HG03565 (cell line): Measurements from ENCODE around the gene SS18.

Experiments used
- ATAC-seq: cut with Tn5 transposase; IDR thresholded peaks from one replicate; pipeline ENCODE4 v1.9.1; 2021; ENCODE audit warnings: mild to moderate bottlenecking, moderate library complexity; ENCODE audit not compliant: unreplicated experiment

Gene SS18

GRCh38 chr18:26003817-26004216 is 86.6 kb downstream of the SS18 start:
- ATAC-seq, result no peak

- no peak for ATAC-seq
These were observed 87.1 kb downstream of the SS18 start for GRCh38 chr18:26003356-26003755.

DNA sequence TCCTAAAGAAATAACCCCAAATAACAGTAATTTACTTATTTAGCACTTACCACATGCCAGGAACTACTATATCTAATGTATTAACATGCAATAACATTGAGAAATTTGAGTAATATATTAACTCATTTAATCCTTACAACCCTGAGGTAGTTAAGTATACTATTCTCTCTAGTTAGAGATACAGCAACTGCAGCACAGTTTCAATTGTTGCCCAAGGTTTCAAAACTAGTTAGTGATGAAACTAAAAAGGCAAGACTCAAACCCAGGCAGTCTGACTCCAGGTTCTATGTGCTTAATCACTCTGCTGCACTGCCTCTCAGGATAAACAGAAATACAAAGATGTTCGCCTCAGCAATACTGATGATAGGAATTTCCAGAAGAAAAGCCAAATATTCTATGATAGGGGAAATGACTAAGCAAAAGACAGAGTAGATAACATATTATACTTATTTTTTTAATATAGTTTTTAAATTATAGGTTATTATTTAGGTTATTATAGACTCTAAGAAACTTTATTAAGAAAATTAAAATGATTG is 88.0 kb downstream of the SS18 start:
- no peak for ATAC-seq

- no peak for ATAC-seq
These were observed 92.0 kb downstream of the SS18 start for GRCh38 chr18:25998461-25998860.

GRCh38 chr18:25992566-25992965 is 97.8 kb downstream of the SS18 start:
- no peak for ATAC-seq

GRCh38 chr18:25990473-25990872 is 99.9 kb downstream of the SS18 start:
- ATAC-seq, result no peak

DNA sequence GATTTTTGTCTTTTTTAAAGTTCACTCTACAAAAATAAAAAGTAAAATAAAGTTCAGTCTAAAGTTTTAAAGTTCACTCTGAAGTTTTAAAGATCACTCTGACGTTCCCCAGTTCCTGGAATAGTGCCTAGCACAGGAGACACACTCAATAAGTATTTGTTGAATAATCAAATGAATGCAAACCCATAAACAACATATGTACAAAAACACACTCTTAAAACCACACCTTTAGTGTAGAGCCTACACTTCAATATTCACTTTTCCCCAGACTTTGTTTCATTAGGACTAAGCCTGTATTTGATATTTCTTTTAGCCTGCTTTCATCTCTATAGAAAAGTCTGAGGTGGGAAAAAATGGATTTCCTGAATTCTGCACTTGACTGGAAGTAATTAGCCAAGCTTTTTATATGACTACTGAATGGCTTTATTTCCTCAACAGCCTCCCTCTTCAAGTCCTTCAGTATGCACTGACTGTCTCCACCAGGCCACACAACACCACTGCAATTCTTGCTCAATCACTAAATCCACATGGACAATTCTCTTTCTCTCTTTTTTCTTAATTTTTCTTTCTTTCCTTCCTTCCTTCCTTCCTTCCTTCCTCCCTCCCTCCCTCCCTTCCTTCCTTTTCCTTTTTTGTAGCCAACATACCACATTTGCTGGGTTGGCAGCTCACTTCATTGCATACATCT is 104.6 kb downstream of the SS18 start:
- ATAC-seq, result no peak

DNA sequence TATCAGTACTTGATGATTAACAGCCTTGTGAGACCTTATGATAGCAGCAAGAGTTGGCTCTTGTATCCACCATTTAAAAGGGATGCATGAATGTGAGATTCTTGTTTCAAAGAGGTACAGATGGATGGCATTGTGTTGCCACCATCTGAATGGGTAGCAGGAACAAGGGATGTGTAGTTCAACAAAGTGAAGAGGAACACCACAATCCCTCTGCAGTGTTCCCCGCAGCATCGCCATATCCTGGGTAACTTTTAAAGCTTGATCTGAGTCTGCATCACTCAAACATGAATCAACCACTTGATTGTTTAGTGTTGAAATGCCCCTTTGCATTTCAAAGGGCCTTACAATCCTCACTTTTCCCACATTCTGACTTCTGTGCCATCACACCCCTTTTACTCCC is 106.7 kb downstream of the SS18 start:
- ATAC-seq, result no peak

- no peak for ATAC-seq
These were observed 107.5 kb downstream of the SS18 start for GRCh38 chr18:25982961-25983360.

- no peak for ATAC-seq
These were observed 108.3 kb downstream of the SS18 start for GRCh38 chr18:25982153-25982552.

- no peak for ATAC-seq
These were observed 110.9 kb downstream of the SS18 start for GRCh38 chr18:25979369-25980040.

DNA sequence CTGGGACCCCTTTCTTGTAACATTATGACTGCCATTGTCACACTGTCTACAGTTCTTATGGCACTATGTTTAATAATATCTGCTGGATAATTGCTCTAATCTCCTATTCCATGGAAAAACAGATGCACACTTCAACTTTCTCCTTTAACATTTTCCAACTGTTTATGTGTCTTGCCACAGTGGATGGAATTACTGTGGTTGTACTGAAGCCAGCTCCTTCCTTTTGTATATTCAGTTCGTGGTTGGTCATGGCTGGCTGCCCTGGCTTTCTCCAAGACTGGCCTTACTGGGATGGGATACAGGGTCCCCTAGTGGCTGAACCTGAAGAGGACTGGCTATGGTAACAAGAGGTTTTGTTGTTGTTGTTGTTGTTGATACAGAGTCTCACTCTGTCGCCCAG is 113.9 kb downstream of the SS18 start:
- no peak for ATAC-seq

GRCh38 chr18:25974630-25975077 is 115.8 kb downstream of the SS18 start:
- no peak for ATAC-seq
